ENCODE measurements around the gene TXNDC16.

DNA sequence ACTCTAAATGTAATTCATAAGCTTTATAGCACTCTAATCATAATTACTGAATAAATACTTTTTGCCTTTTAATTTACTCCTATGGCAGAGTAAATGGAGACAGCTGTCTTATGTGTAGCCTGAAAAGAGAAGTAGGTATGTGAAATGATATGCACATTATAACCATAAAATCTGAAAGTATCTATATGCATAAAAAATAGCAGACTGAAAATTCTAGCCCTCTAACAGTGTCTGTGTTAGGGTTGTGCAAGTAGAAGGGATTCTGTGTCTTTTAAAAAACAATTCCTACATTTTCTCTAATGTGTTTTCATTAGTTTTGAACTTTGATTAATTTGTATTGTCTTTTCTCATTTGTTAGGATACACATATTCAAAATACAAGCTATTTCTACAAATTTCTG is 94.9 kb downstream of the TXNDC16 start:
- TF ChIP-seq CTCF (IDR thresholded peaks at IDR 0.05): no peak
- TF ChIP-seq EZH2 (IDR thresholded peaks at IDR 0.05; ENCODE audit: borderline replicate concordance, insufficient read depth, low read depth, low read length, poor library complexity, severe bottlenecking): no peak

All from B cell (primary cell).